ENCODE results near the gene RPL35.

The RPL35 gene

DNA sequence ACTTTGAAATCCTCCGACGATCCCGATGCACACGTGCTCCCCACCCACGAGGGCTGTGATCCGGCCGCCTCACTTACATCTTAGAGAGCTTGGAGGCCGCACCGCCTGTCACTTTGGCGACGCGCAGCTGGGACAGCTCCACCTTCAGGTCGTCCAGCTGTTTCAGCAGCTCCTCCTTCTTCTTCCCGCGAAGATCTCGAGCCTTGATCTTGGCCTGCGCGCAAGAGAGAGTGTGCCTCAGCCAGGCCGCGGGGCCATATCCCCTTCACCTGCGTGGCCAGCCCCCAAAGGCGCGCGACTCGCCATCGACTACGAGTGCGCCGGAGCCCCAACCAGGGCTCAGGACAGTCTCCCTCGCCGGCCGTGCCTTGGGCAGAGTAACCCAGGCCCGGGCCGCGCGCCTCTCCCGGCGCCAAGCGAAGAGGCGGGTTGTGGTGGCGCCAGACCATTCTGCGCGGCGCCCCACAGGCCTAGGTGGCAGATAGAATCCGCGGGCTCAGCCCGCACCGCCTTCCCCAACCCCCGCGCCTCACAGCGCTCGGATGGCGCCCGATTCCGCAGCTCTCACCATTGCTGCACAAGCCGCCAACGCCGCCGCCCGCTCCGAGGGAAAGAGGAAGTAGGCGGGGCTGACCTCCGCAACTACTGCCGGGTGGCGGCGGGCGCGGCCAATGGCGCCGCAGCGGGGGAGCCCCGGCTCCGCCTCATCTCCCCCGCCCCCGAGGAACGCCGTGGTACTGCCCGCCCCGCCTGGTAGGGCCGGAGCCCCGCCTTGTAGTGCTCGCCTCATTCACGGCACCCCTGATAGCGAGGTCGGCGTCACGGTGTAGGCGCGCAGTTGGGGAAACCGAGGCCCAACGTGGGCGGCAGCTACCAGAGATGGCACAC, at the start of gene RPL35, which contains the start of gene ARPC5L:
Gene RPL35, minus strand, starts transcription at position 616 of the 888 bp plus-strand sequence. Its CDS starts 45 bp downstream, at position 571.
Gene ARPC5L, plus strand, starts transcription at position 789 of the 888 bp plus-strand sequence. CDS start 7,161 bp downstream, outside the sequence.
- DNase-seq = peak; percentile 96

DNA sequence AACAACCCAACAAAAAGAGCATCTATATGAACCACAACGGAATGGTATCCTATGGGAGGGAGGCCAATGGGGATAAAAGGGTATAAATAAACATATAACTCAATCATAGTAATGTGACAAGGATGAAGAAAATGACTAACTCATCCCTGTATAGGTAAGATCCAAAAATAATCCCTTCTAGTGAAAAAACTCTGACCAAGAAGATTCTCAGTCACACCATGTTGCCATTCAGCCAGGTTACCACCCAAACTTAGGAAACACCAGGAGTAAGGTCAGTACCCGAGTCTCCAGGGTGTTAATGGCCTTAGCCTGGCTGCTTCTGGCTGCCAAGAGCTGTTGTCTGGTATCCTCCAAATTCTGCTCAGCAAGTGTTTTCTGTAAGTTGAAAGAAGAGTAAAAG, 46.3 kb upstream of the RPL35 start:
- no peak for DNase-seq

DNA sequence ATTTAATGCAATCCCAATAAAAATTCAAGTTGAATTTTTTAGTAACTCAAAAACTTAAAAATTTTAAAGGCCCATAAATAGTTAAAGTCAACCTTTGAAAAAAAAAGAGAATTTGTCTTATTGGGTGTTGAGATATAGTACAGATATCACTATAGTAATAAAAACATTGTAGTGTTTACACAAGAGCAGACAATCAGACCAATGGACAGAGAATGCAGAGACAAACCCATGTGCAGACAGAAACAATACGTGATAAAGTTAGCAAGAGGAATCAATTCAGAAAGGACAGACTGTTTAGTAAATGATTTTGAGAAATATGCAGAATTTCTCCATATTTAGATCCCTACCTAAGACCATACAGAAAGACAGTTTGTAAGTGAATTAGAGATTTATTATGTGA, 45.2 kb upstream of the RPL35 start:
- no peak for DNase-seq

DNA sequence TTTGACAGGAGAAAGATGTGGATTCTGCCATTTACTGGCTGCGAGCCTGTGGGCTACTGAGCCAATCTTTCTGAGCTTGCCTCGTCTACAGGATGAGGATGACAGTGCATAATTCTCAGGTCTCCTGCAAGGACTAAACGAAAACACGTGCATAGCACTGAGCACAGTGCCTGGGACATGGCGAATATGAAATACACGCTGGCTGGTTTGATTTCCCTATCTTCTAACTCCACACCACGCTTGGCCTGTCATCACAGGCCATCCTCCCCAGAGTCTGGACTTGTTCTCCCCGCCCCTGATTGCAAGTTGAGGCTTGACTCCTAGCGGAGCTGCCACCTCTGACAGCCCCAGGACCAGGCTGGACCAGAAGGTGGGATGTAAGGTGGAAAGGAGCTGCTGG, 38.1 kb upstream of the RPL35 start:
- DNase-seq = no peak

DNA sequence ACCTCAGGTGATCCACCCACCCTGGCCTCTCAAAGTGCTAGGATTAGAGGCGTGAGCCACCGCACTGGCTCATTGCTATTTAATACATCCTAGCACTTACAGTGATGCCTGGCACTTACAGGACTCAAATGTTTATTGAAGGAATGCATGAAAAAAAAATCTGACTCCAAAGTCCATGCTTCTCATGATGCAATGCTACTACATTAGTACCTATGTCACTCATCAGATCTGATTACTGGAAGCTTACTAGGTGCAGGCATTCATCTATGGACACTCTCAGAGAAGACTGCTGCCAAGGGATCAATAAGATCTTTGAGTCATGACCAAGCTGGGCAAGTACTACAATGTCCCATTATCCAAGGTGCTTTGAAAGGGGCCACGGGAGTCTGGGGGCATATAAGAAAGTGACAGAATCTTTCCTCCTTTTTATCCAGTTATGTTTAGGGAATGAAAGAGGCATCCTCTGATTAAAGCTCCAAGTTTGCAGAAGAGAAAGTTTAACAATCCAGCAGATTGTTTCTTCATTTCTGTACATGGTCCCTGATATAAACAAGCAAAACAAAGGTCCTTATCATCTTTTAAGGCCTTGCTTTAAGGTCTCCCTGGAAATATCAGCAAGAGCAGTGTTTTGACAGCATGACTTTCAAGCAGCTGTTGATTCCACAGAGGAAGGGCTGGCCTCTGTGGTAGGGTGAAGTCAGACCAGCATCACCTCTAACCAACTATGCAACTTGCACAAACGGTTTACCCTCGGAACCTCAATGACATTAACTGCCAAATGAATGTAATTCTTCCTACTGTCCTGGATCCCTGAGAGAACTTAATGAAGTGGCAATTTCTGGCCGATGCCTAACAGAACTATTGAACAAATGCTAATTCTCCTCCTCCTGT, 36.1 kb upstream of the RPL35 start:
- DNase-seq = no peak

DNA sequence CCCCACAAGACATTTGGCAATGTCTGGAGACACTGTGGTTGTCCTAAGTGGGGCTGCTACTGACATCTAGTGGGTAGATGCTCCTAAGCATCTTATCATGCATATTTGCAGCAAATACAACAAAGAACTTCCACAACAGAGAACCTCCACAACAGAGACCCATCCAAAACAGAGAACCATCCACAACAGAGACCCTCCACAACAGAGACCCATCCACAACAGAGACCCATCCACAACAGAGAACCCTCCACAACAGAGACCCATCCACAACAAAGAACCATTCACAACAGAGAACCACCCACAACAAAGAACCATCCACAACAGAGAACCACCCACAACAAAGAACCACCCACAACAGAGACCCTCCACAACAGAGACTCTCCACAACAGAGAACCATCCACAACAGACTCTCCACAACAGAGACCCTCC, 33.0 kb upstream of the RPL35 start:
- no peak for DNase-seq

DNA sequence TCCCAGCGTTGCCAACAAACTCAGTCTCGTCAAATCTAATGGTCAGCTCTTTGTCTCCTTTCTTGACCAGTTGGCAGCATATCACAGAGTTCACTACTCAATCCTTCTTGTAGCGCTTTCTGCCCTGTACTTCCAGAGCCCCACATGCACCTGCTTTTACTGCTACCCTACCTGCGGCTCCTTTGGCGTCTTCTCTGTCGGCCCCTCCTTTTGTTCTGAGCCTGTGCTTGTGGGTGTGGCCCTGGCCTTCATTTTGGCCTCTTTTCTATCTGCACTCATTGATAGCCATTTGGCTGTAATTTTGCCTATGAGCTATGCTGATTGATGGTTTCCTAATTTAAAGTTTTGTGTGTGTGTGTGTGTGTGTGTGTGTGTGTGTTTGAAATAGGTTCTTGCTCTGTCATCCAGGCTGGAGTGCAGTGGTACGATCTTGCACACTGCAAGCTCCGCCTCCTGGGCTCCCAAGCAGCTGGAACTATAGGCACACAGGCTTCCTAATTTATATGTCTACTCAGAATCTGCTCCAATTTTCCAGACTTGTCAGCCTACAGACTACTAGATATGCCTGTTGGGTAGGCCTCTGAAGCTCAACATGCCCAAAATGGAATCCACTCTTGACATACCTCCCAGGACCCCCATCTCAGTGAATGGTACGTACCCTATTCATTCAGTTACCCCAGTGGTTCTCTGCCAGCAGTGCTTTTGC, 32.4 kb upstream of the RPL35 start:
- no peak for DNase-seq

DNA sequence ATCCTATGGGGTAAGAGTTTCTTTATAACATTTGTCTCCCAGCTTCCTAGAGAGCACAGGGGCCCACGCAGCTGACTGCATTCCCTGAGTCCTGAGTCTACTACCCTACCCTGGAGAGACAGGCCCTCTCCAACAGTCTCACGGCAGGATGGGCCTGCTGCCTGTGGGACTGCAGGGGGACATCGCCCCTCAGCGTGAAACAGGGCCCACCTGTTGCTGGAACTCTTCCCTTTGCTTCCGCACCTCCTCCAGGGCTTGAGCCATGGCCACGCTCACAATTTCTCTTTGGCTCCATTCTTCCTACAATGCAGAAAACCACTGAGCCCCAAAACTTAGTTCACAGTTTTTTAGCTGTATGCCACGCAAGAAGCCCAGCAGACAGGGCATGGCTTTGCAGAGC, 28.4 kb upstream of the RPL35 start:
- DNase-seq = no peak

DNA sequence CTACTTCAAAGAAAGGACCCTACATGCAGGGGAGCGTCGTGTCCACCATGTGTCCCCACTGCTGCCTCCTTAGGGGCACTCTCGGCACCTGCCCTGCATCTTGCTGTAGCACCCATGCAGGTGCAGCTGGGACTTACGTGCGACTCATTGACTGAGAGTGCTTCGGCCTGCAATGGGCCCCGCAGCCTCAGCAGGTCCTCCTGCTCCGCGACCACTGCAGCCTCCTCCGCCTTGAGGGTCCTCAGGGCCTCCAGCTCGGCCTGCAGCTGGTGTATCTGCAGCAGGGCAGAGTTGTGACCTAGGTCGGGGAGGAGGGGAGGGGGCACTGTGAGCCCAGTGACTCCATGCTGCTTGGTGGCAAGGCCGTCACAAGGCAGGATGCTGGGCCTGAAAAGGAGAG, 27.2 kb upstream of the RPL35 start:
- DNase-seq = no peak

DNA sequence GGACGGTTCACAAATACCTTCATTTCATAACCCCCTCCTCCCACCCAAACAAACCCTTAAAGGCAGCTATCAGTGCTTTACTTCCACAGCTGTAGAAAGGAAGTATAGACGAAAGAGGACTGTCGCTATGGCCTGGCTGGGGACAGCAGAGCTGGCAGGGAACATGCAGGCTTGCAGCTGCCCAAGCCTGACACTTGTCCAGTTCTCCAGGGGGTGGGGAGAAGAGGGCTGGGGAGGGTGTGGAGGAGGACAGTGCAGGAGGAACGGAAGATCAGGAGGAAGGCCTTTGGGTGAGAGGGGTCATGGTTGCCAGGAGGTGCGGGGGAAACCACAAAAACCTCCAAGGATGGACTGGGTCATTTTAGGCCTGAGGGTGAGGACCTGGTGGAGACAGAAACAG, 26.1 kb upstream of the RPL35 start:
- no peak for DNase-seq

DNA sequence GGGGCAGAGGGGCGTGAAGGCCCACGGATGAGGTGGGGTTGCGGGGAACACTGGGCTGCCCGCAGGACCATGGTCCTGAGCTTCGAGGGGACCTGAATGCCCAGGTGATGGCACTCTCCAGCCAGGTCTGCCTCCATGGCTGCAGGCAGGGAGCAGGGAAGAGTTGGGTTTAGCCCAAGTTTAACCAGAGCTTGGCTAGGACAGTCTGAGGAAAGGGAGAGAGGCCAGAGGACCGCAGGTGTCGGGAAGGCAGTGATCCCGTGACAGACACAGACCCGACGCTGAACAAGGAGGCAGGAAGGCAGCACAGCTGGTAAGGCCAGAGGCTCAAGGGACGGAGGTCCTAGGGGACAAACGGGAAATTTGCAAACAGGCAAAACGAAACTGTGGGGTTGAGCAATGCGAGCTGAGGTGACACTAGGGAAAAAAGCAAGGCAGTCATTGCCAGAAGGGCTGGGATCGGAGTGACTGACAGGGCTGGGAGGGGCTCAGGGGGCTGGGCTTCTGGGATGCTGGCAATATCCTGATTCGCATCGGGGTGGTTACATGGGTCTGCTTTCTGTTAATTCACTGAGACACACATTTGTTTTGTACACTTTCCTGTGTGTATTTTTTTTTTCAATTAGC, 25.2 kb upstream of the RPL35 start:
- DNase-seq = no peak

DNA sequence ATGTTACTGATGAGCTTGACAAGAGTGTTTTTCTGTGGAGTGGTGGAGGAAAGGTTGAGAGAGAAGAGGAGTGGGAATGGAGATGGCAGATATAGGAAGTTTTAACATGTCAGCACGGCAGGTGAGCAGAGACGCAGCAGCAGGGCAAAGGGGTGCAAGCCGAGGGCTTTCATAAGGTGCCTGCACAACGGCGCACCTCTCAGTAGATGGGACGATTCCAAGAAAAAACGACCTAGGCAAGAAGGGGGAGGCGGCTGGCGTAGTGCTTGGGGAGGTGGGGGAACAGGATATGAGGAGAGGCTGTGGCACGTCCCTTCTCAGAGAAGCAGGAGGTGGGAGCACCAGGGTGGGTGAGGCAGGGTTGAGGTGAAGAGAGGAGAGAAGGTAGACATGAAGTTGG, 24.7 kb upstream of the RPL35 start:
- DNase-seq = no peak

DNA sequence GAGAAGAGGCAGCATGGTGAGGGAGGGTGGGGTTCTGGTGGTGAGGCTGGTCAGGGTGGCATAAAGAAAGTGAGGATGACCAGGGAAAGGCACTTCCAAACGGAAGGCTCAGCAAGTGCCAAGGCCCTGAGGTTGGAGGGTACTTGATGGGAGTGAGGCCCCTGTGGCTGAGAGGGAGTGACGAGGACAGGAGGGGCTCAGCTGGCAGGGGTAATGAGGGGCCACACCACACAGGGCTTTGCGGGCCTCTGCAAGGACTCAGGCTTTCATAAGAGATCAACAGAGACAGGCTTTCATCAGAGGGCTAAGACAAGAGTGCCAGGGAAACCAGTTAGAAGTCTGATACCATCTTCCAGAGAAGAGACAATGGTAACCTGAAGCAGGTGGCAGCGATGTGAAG, 23.8 kb upstream of the RPL35 start:
- DNase-seq = no peak

DNA sequence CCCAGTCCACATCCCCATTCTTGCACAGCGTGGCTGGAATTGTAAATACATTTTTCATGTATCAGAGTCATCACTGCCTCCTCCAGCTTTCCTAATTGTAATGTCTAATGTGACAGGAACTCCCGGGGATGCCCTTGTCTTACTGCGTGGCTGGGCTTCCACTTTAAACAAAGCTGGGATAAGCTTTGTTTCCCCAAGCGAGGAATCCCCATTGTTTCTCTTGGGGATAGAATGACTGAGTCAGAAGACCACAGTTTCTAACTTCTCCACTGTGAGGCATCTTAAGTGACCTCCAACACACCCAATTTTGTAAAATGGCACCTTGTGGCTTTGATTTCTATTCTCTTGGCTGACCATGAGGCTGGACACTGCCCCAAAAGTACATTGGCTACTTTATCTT, 22.6 kb upstream of the RPL35 start:
- DNase-seq = no peak

DNA sequence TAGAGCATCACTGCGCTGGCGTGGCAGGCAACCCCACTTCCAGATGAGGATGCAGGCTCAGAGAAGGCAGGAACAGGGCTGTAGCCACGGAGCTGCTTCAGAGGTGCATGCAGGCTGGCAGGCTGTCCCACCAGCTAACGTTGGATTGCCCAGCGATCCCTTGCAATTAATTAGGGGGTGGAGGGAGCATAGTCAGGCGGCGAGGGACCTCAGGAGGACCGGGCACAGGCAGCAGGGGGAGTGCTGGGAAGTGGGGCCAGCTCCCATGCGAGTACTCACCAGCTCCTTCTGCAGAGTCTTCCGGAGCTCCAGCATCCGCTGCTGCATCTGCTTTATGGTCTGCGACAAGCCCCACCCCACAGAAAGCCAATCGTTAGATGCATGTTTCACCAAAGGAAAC, 20.5 kb upstream of the RPL35 start:
- no peak for DNase-seq

DNA sequence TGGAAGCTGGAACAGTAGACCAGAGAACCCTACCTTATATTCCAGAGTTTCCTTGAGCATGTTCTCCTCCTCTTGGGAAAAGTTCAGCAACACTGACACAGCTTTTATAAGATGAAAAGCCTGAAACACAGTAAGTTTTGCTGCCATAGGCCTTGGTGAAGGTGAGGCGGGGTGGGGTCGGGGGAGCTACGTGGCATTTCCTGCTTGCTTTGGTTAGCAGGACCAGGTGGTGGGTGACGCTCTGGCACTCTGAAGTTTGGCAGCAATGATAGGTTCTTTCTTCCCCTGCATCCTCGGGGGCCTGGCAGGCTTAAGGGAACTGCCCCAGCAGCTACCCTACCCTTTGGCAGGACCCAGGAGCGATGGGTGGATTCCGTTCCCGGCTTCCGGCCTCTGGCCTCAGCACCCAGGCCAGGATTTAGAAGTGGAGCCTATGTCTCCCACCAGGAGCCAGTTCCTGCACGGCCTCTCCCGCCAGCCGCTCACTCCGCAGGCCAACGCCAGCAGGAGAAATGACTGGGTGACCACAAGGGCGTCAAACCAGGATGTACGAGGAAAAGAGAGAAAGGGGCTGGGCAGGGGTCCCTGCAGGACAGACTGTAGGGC, 19.5 kb upstream of the RPL35 start:
- no peak for DNase-seq

DNA sequence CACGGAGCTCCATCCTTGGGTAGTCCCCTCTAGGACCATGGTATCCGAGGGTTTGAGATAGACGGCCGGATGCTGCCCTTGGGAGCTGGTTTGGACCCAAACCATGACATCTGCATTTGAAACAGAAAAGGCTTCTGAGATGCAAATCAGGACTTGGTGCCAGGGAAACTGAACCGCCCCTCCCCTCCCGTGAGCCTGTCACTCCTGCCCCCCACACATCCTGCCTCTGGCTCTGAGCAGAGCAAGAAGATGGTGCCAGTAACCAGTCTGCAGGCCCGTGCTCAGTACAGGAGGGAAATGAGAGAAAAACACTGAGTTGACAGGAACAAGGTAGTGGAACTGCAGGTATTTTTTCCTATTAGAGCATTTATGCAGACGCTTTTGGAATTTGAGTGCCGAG, 18.7 kb upstream of the RPL35 start:
- no peak for DNase-seq

DNA sequence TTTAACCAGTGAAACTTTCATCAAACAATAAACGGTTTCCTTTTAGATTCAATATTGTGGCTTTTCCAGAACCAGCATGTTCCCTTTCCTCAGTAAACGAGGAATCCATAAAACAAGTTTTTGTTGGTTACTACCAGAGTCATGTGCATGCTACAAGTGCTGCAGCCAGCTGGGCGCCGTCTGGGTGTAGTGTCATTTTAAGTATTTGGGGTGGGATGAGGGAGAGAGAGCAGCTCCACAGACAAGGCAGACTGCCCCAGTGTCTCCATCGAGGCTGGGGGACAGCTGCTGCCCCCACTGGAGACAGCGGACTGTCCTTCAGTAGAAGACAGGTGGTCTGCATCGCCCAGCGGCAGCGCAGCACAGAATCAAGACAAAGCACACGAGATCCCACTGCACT, 17.5 kb upstream of the RPL35 start:
- no peak for DNase-seq

DNA sequence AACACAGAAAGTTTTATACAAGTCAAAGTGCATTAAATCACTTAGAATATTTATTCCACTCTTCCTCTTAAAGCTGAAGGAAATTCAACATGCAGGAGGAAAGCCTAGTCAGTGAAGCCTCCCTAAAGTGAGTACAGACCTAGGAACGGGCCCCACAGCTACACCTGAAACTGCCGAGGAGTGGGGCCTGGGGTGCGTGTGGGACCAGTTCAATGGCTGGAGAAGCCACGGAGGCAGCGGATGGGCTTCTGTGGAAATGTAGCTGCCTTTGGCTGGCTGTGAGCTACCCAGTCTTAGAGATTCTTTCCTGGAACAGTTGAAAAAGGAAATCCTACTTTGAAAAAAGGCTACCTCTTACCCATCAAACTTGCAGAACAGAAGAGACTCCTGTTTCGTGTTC, 16.8 kb upstream of the RPL35 start:
- no peak for DNase-seq

DNA sequence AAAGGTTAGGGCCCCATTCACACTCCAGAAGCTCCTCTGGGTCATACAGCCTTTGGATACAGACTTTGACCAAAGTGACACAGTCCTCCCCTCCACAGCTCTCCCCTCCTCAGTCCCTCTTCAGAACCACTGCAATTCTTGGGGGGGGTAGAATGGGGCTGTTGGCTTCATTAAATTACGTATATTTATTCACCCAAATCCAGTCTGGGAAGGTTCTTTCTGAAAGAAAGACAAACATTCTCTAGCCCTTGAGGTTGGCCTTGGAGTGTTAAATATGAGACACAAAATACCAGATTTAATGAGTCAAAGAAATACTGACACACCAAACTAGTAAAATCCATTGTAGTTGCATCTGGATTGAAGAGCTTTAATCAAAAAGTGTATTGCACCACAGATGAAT, 16.3 kb upstream of the RPL35 start:
- no peak for DNase-seq

DNA sequence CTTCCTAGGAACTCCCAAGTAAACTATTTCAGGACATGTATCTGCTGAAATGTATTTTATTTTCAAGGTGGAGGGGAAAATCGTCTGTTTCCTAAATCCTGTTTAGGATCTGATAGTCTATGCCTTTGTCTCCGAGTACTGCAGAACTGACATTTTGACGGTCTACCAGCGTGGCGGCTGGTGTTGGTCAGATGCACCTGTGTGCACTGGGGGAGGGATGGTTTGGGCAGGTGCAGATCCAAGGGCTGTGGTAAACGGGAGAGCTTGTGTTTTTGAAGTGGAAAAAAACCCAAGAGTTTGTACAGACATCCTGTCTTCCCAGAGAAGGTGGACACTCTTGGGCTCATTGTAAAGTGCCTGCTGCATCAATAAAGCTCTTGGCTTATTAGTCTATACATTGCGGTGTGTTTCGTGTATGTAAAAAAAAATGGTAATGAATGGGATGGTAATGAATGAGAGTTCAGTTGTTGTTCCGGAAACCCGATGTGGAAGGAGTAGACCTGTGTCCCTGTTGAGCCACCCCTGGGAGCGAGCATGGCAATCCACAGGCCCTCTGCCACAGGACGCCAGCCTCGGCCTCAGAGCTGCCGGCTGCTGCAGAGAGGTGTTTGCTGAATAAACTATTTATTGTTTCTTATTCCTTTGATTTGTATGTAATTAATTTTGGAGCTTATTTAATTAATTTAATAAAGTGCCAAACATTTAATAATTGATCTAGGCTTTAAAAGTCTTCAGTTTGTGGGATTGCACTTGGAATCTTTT, 15.4 kb upstream of the RPL35 start:
- no peak for DNase-seq
